Epithelial cell of esophagus (primary cell): ENCODE measurements around the gene BATF.

Source experiments
- DNase-seq: peaks from one replicate; pipeline ENCODE4 v3.0.0; 2010; ENCODE audit warnings: low read depth
- H3K4me3 ChIP-seq: 2 replicates; pipeline ENCODE4 v1.5.1; 2011; ENCODE audit warnings: mild to moderate bottlenecking, low read length, control low read depth
- TF ChIP-seq, protein P1 (sequence below): IDR thresholded peaks from 2 replicates; pipeline ENCODE4 v1.5.1; 2011; ENCODE audit warnings: low read depth, mild to moderate bottlenecking, low read length, control low read depth, inconsistent platforms; ENCODE audit not compliant: insufficient read depth; ENCODE audit errors: missing control alignments

The BATF gene

DNA sequence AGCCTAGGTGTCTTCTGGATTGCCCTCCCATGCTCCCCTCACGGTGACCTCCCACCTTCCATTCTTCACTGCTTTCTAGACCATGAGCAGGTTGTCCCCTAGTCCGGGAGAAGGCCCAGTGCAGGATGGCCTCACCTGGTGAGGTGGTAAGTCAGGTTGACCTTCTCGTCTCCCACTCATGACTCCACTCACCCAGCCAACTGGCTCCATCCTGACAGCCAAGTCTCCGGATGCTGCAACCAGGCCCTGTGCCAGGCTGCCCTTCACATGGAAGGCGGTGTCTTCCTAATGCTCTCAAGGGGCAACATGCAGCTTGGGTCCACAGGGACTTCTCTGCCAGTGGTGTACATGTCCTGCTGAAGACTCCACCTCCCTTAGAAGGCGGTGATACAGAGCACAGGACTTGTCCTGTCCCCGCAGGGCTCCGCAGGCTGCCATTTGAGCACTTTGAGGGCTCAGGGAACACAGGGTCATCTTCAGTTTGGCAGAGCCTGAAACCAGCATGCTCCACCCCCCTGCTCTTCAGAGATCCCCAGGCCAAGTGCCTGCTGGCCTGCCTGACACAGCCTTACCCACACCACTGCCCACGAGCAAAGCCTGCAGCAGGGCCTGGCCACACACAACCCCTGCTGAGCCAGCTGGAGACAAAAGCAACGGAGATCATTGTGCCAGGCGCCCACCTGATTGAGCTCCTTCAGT, 25.4 kb downstream of the BATF start:
- H3K4me3 ChIP-seq = no peak overlapping the region
- TF ChIP-seq, protein P1, sequence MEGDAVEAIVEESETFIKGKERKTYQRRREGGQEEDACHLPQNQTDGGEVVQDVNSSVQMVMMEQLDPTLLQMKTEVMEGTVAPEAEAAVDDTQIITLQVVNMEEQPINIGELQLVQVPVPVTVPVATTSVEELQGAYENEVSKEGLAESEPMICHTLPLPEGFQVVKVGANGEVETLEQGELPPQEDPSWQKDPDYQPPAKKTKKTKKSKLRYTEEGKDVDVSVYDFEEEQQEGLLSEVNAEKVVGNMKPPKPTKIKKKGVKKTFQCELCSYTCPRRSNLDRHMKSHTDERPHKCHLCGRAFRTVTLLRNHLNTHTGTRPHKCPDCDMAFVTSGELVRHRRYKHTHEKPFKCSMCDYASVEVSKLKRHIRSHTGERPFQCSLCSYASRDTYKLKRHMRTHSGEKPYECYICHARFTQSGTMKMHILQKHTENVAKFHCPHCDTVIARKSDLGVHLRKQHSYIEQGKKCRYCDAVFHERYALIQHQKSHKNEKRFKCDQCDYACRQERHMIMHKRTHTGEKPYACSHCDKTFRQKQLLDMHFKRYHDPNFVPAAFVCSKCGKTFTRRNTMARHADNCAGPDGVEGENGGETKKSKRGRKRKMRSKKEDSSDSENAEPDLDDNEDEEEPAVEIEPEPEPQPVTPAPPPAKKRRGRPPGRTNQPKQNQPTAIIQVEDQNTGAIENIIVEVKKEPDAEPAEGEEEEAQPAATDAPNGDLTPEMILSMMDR = no peak
- no peak for DNase-seq

DNA sequence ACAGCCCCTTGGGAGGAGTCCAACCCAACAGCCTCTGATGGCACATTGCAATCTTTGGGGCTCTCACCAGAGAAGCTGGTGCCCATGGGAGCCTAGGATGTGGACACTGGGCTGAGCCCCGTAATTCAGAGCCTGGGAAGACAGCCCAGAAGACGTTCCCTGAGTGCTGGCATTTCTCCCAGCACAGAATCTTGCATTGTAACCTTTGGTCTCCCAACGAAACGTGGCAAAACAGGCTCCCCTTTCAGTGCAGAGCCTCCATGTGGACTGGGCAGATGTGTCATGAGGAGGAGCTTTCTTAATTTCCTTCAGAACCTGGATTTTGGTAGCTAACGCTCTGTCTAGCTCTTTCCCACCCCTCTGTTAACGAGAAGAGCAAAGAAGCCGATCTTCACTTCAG, 26.3 kb downstream of the BATF start:
- TF ChIP-seq, protein P1 = no peak
- H3K4me3 ChIP-seq = no peak overlapping the region
- DNase-seq = no peak

DNA sequence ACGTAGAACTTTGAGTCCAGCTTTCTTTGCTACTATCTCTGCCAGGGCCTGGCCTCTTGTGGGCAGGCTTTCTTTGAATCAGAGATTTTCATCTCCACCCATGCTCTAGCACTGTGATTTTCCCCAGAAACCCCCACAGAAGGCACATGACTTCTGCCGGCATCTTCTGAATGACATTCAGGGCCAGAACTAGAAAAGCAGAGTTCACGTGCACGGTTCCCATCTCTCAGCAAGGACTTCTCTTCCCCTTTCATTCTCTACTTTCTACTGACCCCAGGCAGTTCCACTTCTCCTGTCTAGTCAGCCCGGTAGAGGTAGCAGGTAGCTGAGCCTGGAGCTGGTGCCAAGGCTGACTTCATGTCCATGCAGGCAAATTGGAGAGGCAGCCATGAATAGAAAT, 26.9 kb downstream of the BATF start:
- no peak overlapping the region for H3K4me3 ChIP-seq
- DNase-seq = no peak
- TF ChIP-seq, protein P1 = no peak

DNA sequence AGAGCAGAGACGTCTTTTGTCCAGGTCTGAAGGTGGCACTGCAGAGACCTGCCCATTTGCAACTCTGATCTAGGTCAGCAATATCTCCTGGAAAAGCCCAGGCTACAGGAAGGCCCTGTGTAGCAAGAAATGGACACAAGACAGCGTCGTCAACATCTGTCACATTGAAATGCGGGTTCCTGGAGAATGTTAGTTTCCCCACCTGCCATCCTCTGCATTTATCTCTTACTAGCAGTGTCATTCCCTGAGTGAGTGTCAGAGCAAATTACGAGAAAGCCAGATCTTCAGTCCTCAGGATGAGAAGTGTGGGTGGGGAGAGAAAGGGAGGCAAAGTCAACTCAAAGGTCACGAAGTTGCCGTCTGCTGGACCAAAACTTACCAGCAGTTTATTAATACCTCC, 28.8 kb downstream of the BATF start:
- H3K4me3 ChIP-seq = no peak overlapping the region
- DNase-seq = no peak
- TF ChIP-seq, protein P1 = no peak

DNA sequence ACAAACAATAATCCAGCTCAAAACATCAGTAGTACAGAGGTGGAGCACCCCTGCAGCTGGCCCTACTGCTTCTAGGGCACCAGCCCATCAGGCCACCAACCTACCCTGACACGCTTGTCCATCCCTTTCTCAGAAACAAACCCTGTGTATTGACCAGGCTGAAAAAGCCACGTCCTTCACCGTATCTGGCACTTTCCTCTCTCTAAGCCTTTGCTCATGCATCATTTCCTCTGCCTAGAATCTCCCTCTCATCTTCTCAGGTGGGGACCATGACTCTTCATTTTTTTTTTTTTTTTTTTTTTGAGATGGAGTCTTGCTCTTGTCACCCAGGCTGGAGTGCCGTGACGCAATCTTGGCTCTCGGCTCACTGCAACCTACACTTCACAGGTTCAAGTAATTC, 30.9 kb downstream of the BATF start:
- DNase-seq = no peak
- no peak overlapping the region for H3K4me3 ChIP-seq
- TF ChIP-seq, protein P1 = no peak

DNA sequence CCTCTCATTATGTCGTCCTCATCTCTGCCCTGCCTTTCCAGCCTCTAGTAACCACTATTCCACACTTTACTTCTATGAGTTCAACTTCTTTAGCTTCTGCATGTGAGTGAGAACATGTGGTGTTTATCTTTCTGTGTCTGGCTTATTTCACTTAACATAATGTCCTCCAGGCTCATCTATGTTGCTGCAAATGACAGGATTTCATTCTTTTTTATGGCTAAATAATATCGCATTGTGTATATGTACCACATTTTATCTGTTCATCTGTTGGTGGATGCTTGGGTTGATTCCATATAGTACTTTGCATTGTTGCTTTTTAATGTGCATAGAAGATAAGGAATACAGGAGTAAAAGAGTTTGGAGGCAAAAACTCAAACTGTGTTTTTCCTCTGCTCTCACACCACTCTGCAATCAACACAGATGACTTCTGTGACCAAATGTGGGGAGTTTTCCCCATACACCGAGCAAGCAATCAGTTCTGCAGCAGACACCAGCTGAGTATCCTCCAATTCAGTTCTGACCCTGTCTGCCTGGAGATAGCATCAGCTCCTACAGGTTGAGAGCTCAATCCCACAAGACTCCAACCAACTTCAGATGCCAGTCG, 31.6 kb downstream of the BATF start:
- no peak for DNase-seq
- H3K4me3 ChIP-seq = no peak overlapping the region
- TF ChIP-seq, protein P1 = no peak

DNA sequence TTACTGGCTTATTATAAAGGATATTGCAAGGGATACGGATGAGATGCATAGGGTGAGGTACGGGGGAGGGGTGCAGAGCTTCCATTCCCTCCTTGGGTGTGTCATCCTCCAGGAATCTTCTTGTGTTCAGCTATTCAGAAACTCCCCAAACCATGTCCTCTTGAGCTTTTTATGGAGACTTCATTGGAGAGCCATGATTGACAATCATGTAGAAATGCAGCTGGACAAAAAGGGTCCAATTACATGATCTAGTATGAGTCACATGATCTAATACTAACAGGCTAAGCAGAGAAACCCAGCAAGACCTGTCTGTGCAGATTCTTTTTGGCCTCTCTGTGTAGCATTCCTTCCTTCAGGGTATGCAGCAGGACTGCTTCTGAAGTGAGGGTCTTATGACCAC, 32.2 kb downstream of the BATF start:
- no peak overlapping the region for H3K4me3 ChIP-seq
- TF ChIP-seq, protein P1 = no peak
- DNase-seq = peak; percentile 91
